Measurements from ENCODE around the gene SAFB2.

SAFB2 gene

DNA sequence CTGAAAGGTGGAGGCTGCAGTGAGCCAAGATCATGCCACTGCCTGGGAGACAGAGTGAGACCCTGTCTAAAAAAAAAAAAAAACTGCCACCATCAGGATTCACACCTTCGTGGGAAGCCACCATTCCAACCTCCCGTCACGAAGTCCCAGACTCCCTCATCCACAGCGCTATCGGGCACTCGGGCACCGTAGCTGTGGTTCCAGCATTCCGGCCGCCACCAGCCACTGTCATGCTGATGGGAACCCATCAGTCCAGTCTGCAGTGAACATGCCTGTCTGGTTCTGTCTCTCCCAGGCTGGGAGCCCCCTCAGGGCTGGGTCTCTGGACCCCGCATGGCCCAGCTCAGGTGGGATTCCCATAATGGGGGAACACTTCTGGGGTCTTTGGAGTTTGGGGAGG lies 82.4 kb downstream of the SAFB2 start:
- no peak for DNase-seq

DNA sequence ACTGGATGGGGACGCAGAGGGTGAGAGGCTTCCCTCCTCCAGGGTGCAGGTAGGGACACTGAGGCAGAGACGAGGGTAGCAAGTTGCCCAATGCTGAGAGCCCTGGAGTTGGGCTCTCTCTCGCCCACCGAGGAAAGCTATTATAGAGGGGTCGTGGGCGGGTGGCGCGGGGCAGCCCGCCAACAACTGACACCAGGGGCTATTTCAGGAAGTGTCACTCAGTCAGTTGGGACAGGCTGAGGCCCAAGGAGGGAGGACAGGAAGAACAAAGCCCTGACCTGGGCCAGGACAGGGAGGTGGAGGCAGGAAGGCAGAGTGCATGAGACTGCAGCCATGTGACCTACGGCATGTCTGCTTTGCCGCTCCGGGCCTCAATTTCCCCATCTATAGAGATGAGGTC lies 84.7 kb downstream of the SAFB2 start:
- no peak for DNase-seq

Measured in stimulated activated naive CD4-positive, alpha-beta T cell (primary cell).